GM12892 (cell line): ENCODE measurements around the gene PROCR.

Experiments used
- DNase-seq: peaks from one replicate; pipeline ENCODE4 v3.0.0; 2011; ENCODE audit not compliant: insufficient read length
- FAIRE-seq: peaks from 2 replicates; lab custom pipeline; 2011; peaks lifted over from hg19 to GRCh38; lab: Jason Lieb, UNC
- POLR2A ChIP-seq: IDR thresholded peaks from 2 replicates; pipeline ENCODE4 v1.6.1; 2011; ENCODE audit warnings: low read depth, low read length, control low read depth
- POLR2AphosphoS5 ChIP-seq: IDR thresholded peaks from 2 replicates; pipeline ENCODE4 v1.6.1; 2011; ENCODE audit warnings: low read depth, low read length, control low read depth
- TAF1 ChIP-seq: IDR thresholded peaks from 2 replicates; pipeline ENCODE4 v1.6.1; 2011; ENCODE audit warnings: low read depth, mild to moderate bottlenecking, control low read depth, low read length, borderline replicate concordance

PROCR gene

DNA sequence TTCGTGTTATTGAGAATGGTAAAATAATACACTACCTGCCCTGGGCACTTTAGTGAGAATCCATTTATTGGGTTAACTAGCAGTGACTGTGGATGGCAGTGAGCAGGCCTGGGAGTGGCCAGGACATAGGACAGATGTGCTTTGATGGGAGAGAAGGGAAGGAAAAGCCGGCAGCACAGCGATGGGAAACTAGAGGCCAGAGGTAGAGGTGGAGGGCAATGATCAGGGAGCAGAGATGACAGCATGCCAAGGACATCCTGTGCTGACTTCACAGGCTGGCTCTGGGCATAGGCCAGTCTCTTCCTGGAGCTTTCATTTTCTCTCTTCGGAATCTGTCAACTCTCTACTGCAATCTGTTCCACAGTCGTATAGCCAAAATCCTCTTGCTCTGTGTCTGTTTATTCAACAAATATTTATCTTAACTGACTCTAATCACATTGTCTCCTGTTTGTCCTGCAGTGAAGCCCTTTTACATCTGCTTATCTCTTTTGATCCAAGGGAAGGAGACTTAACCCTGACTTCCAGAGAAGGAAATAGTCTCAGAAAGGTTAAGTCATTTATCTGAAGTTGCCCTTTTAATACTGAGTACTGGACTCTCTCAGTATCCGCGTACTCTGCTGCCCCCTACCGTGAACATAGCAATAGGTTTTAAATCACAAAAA, 36.2 kb downstream of the PROCR start:
- no peak for FAIRE-seq

DNA sequence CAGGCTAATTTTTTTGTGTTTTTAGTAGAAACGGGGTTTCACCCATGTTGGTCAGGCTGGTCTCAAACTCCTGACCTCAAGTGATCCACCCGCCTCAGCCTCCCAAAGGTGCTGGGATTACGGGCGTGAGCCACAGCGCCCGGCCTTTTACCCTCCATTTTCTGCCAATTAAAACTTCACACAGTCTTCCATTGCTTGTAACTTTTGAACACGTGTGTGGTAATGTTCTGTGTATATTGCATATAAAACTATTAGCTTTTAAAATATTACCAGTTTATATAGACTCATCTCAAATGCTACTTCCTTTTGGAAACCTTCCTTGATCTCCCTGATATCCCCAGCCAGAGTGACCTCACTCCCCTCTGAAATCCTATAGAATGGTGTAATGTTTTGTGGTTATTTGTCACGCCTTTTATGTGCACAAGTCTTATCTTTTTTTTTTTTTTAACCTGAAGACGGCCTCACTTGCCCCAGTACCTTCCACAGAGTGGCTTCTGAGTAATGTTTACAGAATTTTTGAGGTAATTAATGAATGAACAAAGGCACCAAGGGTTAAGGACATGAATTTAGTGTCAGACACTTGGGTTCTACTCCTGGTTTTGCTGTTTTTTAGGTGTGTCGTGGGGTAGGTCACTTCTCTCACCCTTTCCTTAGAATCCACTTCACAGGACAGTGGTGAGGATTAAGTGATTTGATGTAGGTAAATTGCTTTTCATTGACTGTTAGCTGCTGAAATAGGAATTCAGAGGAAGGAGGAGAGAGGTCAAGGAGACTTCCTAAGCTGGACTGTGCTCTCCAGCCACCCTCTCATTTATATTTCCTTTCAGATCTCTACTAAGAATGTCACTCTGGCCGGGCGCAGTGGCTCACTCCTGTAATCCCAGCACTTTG, 43.4 kb downstream of the PROCR start:
- TF ChIP-seq POLR2A (no peak), POLR2AphosphoS5 (no peak), TAF1 (no peak)
- FAIRE-seq (no peak), DNase-seq (no peak)

More for the DNA sequence above, 36.2 kb downstream of the PROCR start:
- no peak for TF ChIP-seq POLR2AphosphoS5
- no peak for TF ChIP-seq POLR2A
- TF ChIP-seq TAF1: no peak
- DNase-seq: no peak

DNA sequence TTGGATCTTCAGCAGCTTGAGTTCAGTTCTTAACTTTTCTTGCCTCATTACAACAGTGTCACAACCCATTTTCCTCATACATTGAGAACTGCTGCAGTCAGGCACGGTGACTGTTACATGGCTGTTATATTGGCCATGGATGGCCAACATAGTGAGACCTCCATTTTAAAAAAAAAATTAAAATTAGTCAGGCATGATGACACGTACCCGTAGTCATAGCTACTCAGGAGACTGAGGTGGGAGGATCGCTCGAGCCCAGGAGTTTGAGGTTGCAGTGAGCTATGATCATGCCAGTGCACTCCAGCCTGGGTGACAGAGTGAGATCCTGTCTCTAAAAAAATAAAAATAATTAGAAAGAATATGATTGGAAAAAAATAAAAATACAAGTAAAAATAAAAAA, 44.7 kb downstream of the PROCR start:
- DNase-seq (no peak), FAIRE-seq (no peak)
- TF ChIP-seq POLR2A (no peak), TAF1 (no peak), POLR2AphosphoS5 (no peak)

DNA sequence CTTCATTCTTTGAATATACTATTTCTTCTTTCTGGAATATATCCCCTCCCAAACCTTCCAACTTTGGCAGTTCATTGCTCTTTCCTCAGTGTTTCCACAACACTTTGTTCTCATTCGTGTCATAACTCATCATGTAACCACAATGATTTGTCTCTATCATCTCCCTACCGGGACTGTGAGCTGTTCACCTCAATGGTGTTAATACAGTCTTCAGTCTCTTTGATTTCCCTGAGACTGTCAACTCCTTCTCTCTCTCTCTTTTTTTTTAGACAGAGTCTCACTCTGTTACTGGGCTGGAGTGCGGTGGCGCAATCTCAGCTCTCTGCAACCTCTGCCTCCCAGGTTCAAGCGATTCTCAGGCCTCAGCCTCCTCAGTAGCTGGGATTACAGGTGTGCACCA, 52.1 kb downstream of the PROCR start:
- FAIRE-seq (no peak), DNase-seq (no peak)
- TF ChIP-seq TAF1: no peak
- no peak for TF ChIP-seq POLR2AphosphoS5
- no peak for TF ChIP-seq POLR2A

DNA sequence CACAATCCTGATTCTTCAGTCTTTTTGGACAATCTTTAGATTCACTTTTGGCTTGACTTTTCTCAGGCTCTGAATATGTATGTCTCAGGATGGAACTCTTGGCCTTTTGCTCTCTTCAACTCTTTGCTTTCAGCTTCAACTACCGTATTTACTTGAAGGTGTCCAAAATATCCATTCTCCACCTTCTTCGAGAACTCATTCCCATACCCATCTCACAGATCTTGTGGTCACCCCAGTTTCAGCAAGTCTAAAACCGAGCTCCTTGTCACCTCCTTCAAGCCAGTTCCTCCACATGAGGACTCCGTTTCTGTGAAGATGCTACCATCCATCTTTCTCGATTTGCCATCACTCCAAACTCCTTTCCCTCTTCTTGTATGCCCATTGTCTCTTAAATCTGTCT, 52.7 kb downstream of the PROCR start:
- DNase-seq: no peak
- no peak for FAIRE-seq
- TF ChIP-seq TAF1: no peak

DNA sequence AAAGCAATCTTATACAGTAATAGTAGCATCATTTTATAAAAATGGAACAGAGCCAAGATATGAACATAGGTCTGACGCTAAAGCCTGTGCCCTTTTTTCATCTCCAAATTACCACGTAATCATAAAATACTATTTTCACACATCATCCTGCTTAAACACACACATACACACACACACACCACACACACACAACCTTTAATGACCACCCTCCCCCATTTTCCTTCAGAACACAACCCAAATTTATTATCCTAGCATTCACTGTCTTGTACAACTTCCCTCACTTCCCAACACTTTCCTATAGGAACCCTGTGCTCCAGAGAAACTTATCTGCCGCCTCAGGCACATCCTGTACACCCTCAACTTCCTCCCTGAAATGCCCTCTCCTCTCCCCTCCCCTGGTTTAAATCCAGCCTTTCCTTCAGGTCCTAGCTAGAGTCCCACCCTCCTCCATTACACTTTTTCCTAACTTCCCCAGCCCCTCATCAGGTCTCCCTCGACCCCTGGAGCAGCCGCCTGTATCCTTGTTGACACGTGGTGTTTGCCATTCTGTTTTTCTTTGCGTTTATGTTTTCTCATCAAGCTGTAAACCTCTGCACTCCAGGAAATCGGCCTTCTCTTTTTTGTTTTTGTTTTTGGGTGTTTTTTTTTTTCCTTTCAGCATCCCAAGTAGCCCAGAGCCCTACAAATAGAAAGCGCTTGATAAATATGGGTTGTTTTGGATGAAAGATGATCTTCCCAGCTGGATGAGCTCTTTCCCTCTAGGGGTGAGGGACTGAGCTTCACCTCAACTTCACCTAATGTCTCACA, 53.6 kb downstream of the PROCR start:
- TF ChIP-seq TAF1 (no peak), POLR2AphosphoS5 (no peak), POLR2A (no peak)
- FAIRE-seq (no peak), DNase-seq (no peak)

DNA sequence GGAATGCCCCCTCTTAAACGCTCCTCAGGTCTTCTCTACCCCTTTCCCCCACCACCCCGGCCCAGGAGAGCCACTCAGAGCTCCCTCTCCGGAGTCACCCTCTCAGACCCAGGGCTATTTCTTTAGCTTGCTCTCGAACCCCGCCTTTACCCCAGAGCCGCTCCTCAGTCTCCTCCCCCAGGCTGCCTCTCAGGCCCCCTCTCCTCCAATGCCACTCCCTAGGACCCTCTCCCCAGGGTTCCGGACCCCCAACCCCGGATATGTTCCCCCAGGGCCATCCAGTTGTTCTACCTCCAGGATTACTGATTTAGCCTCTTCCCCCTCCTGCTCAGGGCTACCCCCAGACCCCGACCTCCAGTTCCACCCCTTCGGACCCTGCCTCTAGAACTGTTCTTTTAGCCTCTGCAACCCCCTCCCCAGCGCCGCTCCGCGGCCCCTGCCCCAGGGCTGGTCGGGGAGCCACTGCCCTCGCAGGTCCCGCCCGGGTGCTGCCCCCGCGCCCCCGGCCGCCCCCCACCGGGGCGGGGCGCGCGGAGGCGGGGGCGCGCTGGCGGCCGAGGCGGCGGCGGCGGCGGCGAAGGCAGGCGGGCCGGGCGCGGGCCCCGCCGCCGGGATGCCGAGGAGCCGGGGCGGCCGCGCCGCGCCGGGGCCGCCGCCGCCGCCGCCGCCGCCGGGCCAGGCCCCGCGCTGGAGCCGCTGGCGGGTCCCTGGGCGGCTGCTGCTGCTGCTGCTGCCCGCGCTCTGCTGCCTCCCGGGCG, 54.4 kb downstream of the PROCR start, which contains the start of gene MMP24:
MMP24 (plus strand) TSS at position 565 of the 758 bp plus-strand sequence; CDS start at position 614, 49 bp downstream.
- FAIRE-seq (no peak), DNase-seq (no peak)
- TF ChIP-seq POLR2A (no peak), POLR2AphosphoS5 (no peak), TAF1 (no peak)
